ENCODE results near the gene LELP1. TPM values are rescaled to one million over a fixed set of nuclear protein-coding genes. Genes with fewer than 3 reads are reported as not detected.

Gene LELP1
- total and polyA plus RNA-seq, 9 of the 15 experiments (the other 6 are each of a cell fraction or from before 2014, with no cell fraction given): not detected

GRCh38 chr1:153253076-153253475, 49.8 kb downstream of the LELP1 start:
- no peaks in the 10 kb centered on the region for H3K79me2 ChIP-seq (ENCODE audit: control insufficient read depth, insufficient read depth, low read length)
- H3K4me1 ChIP-seq (replicated peaks in 1 of 2; ENCODE audit: control insufficient read depth in 2 of 2, insufficient read depth in 2 of 2, low read length in 2 of 2): no peaks in the 10 kb centered on the region
- no peak overlapping the region for H3K27ac ChIP-seq (ENCODE audit: extremely low read depth, low read depth, low read length)
- POLR2A ChIA-PET: no interaction called here
- no peak overlapping the region for H3K4me3 ChIP-seq
- ATAC-seq (no peak), DNase-seq (ENCODE audit: extremely low read depth in 1 of 4, low spot score in 3 of 4) (no peak), FAIRE-seq (no peak)
- no peak overlapping the region for H3K4me2 ChIP-seq (ENCODE audit: insufficient read depth, low read length)
- in situ Hi-C loops (cut with MboI) (no loop called here), intact Hi-C loops (cut with micrococcal nuclease) (no loop called here)
- H3K36me3 ChIP-seq (ENCODE audit: control insufficient read depth, insufficient read depth, low read length): no peaks in the 10 kb centered on the region
- no peaks in the 10 kb centered on the region for H3K9me1 ChIP-seq (ENCODE audit: control insufficient read depth, insufficient read depth, low read length)
- H3K9ac ChIP-seq (ENCODE audit: insufficient read depth in 1 of 2, low read depth in 2 of 2, low read length in 2 of 2): no peak overlapping the region
- H2AFZ ChIP-seq (ENCODE audit: low read depth, low read length): no peak overlapping the region
- no peaks in the 10 kb centered on the region for H3K9me3 ChIP-seq (replicated peaks; ENCODE audit: control insufficient read depth, insufficient read depth, low read depth, low read length)
- TF ChIP-seq ZNF449 (CRISPR knock-in tag; IDR thresholded peaks at IDR 0.05) (no peak), CTCFL (IDR thresholded peaks at IDR 0.05; ENCODE audit: borderline replicate concordance, insufficient read depth, low read depth, low read length, poor library complexity, severe bottlenecking) (no peak), CHD7 (IDR thresholded peaks at IDR 0.05; ENCODE audit: low read depth, low read length) (no peak), ZNF146 (CRISPR knock-in tag; IDR thresholded peaks at IDR 0.05; ENCODE audit: unreplicated experiment) (no peak)
- no peaks in the 10 kb centered on the region for H4K20me1 ChIP-seq (replicated peaks; ENCODE audit: control insufficient read depth, insufficient read depth, low read length)
- CTCF ChIA-PET (ENCODE audit: low intra/inter-chr PET ratio): no interaction called here
- WGBS (ENCODE audit: insufficient coverage, low coverage, missing lambda C conversion rate): 0% methylated on average over 2 of the region's 2 CpGs
- H3K27me3 ChIP-seq (ENCODE audit: control insufficient read depth in 2 of 2, insufficient read depth in 2 of 2, low read length in 2 of 2): peaks cover 2 to 5% of the 10 kb centered on the region in 2 experiments; a peak in 3 of 5 replicates
- BruUV-seq (replicated peaks): no TSS peak
